Gastroesophageal sphincter (tissue), 3 donors: ENCODE measurements around the gene MAP7.

ENCODE experiments used
- CTCF ChIP-seq, 4 experiments: fragments of 200-600 bp in 2 of 4; fragments of 450-650 bp in 2 of 4; sonication (generic) in 1 of 4; IDR thresholded peaks; one replicate each; pipeline ENCODE4 v1.5.1; 2017 to 2019; ENCODE audit warnings: antibody characterized with exemption in 4 of 4, mild to moderate bottlenecking in 2 of 4, moderate library complexity in 2 of 4
- POLR2A ChIP-seq, 2 donors: fragments of 450-650 bp; IDR thresholded peaks; one replicate each; pipeline ENCODE4 v1.6.1; 2017; ENCODE audit warnings: antibody characterized with exemption in 2 of 2, mild to moderate bottlenecking in 2 of 2, moderate library complexity in 1 of 2

GRCh38 chr6:136319732-136320131 lies 230.5 kb downstream of the MAP7 start:
- no peak for TF ChIP-seq POLR2A (IDR thresholded peaks at IDR 0.05)
- TF ChIP-seq CTCF (IDR thresholded peaks at IDR 0.05) = no peak
